Activated naive CD4-positive, alpha-beta T cell treated with anti-CD3 and anti-CD28 coated beads, Interleukin-2, amount 10 ng/mL, durations not matched to agents 5 hours and 36 hours (primary cell): ENCODE data around the gene BPIFA3. TPM values are rescaled to one million over a fixed set of nuclear protein-coding genes. Genes with fewer than 3 reads are reported as not detected.

ENCODE experiments used
- total RNA-seq, 2 experiments: library from RNA; stranded (reverse); gene quantifications; one replicate each; pipeline ENCODE4 v1.2.3, GENCODE V29; 2021

BPIFA3 gene
- not detected for total RNA-seq

DNA sequence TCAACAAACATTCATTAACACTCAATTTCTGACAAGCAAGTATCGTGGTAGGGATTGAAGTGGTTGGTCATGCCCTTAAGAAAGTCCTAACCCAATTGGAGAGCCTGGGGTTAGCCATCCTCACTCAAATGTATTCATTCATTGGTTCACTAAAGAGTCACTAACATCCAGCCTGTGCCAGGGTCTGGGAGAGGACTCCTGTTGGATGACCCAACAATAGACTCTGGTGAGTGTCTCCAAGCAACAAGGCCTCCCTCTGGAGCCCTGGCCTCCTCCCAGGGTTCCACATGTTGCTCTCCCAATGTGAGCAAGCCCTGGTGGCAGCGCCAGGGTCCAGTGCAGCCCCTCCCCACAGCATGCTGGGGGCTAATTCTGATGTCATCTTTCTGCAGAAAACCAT is at the start of gene BPIFA3:
BPIFA3 (plus strand) TSS at position 301 of the 400 bp plus-strand sequence. CDS start 185 bp downstream, outside the sequence.

GRCh38 chr20:33167859-33168258 is 49.3 kb upstream of the BPIFA3 start, which contains the start of gene BPIFA2:
Gene BPIFA2 (plus strand): TSS chr20:33168159. CDS start chr20:33169146, 987 bp downstream.

DNA sequence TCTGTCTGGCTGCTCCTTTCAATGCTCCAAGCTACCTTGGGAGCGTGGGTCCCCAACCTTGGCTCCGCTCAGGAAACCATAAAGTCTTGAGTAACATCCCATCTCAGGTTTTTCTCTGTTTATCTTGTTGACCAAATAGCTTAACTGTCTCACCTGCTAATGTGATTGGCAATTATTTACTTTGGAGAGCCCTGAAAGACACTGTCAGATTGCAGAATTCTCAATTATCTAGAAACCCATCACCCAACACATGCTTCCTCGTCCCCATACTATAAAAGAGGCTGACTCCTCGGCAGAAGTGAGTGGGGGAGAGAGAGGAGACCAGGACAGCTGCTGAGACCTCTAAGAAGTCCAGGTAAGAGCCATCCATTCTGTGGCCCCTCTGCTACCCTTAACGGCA is 18.5 kb downstream of the BPIFA3 start, which contains the start of gene BPIFA1:
BPIFA1 (plus strand) TSS at position 301 of the 400 bp plus-strand sequence. CDS start 1,716 bp downstream, outside the sequence.

Other genes with a start within 250 kb of the BPIFA3 start
- gene SUN5, start 212.9 kb upstream of the BPIFA3 start, total RNA-seq: not detected
- not detected for gene BPIFB2, start 209.6 kb upstream of the BPIFA3 start, total RNA-seq
- not detected for gene BPIFB6, start 185.7 kb upstream of the BPIFA3 start, total RNA-seq
- gene BPIFB3, start 163.4 kb upstream of the BPIFA3 start, total RNA-seq: not detected
- not detected for gene BPIFB4, start 137.7 kb upstream of the BPIFA3 start, total RNA-seq
- gene BPIFA2, start 49.2 kb upstream of the BPIFA3 start, total RNA-seq: not detected
- not detected for gene BPIFA1, start 18.6 kb downstream of the BPIFA3 start, total RNA-seq
- gene BPIFB1, start 65.9 kb downstream of the BPIFA3 start, total RNA-seq: not detected
- 10 to 100 TPM; 27.7 to 28.1 TPM for gene CDK5RAP1, start 184.2 kb downstream of the BPIFA3 start, total RNA-seq
- gene SNTA1, start 226.4 kb downstream of the BPIFA3 start, total RNA-seq: 1 to 10 TPM; 6.2 to 7.0 TPM